ENCODE data around the gene BSDC1. TPM values are rescaled to one million over a fixed set of nuclear protein-coding genes. Genes with fewer than 3 reads are reported as not detected.

Gene BSDC1
- total and polyA plus RNA-seq, 10 of the 15 experiments (the other 5 are each of a cell fraction or from before 2014, with no cell fraction given) = 3.0 to 39.7 (median 22.8) TPM

DNA sequence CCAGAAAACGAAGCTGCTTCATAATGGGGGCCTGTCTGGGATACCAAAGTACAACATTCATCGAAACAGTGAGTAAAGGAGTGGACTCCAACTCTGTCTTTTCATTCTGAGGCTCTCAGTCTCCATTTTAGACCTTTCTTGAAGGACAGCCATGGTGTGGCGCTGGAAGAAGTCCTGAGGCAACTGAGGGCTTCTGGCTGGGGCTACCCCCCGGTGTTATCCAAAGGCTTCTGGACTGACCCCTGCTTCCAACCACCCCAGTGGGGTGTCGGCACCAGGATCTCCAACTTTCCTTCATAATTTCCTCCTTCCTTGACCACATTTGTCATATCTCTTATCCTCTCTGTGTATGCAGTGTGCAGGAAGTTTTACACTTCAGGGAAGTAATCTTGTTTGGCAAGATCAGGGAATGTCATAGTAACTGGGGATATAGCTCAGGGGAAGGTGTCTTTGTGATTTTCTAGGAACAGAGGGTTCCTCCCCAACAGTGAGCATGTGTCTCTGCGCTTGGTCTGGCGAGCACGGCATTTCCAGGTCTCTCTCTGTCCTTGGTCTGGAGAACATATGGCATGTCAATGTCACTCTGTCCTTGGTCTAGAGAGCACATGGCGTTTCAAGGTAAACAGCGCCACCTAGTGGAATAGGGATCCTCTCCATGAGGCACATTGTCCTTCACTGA lies 19.4 kb upstream of the BSDC1 start (continued):
- TF ChIP-seq, protein P1, sequence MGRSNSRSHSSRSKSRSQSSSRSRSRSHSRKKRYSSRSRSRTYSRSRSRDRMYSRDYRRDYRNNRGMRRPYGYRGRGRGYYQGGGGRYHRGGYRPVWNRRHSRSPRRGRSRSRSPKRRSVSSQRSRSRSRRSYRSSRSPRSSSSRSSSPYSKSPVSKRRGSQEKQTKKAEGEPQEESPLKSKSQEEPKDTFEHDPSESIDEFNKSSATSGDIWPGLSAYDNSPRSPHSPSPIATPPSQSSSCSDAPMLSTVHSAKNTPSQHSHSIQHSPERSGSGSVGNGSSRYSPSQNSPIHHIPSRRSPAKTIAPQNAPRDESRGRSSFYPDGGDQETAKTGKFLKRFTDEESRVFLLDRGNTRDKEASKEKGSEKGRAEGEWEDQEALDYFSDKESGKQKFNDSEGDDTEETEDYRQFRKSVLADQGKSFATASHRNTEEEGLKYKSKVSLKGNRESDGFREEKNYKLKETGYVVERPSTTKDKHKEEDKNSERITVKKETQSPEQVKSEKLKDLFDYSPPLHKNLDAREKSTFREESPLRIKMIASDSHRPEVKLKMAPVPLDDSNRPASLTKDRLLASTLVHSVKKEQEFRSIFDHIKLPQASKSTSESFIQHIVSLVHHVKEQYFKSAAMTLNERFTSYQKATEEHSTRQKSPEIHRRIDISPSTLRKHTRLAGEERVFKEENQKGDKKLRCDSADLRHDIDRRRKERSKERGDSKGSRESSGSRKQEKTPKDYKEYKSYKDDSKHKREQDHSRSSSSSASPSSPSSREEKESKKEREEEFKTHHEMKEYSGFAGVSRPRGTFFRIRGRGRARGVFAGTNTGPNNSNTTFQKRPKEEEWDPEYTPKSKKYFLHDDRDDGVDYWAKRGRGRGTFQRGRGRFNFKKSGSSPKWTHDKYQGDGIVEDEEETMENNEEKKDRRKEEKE (IDR thresholded peaks at IDR 0.05) = no peak
- TF ChIP-seq, protein P2, sequence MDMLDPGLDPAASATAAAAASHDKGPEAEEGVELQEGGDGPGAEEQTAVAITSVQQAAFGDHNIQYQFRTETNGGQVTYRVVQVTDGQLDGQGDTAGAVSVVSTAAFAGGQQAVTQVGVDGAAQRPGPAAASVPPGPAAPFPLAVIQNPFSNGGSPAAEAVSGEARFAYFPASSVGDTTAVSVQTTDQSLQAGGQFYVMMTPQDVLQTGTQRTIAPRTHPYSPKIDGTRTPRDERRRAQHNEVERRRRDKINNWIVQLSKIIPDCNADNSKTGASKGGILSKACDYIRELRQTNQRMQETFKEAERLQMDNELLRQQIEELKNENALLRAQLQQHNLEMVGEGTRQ (IDR thresholded peaks at IDR 0.05; ENCODE audit: borderline replicate concordance, low read depth, low read length) = no peak
- no peak for TF ChIP-seq ETV6 (conservative IDR thresholded peaks at IDR 0.05 in 1 of 2, IDR thresholded peaks at IDR 0.05 in 1 of 2; ENCODE audit: borderline replicate concordance in 1 of 2, low read depth in 1 of 2)
- TF ChIP-seq, protein P3, sequence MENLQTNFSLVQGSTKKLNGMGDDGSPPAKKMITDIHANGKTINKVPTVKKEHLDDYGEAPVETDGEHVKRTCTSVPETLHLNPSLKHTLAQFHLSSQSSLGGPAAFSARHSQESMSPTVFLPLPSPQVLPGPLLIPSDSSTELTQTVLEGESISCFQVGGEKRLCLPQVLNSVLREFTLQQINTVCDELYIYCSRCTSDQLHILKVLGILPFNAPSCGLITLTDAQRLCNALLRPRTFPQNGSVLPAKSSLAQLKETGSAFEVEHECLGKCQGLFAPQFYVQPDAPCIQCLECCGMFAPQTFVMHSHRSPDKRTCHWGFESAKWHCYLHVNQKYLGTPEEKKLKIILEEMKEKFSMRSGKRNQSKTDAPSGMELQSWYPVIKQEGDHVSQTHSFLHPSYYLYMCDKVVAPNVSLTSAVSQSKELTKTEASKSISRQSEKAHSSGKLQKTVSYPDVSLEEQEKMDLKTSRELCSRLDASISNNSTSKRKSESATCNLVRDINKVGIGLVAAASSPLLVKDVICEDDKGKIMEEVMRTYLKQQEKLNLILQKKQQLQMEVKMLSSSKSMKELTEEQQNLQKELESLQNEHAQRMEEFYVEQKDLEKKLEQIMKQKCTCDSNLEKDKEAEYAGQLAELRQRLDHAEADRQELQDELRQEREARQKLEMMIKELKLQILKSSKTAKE (IDR thresholded peaks at IDR 0.05; ENCODE audit: low read depth, poor library complexity, severe bottlenecking) = no peak
- TF ChIP-seq RBBP5 (conservative IDR thresholded peaks at IDR 0.05) = no peak
- no peak for TF ChIP-seq ZNF274 (IDR thresholded peaks at IDR 0.05; ENCODE audit: insufficient read depth, insufficient read length)
- TF ChIP-seq EP300 (IDR thresholded peaks at IDR 0.05; ENCODE audit: borderline replicate concordance in 1 of 2, control insufficient read depth in 1 of 2, low read depth in 2 of 2, low read length in 2 of 2) = no peak
- TF ChIP-seq, protein P4, sequence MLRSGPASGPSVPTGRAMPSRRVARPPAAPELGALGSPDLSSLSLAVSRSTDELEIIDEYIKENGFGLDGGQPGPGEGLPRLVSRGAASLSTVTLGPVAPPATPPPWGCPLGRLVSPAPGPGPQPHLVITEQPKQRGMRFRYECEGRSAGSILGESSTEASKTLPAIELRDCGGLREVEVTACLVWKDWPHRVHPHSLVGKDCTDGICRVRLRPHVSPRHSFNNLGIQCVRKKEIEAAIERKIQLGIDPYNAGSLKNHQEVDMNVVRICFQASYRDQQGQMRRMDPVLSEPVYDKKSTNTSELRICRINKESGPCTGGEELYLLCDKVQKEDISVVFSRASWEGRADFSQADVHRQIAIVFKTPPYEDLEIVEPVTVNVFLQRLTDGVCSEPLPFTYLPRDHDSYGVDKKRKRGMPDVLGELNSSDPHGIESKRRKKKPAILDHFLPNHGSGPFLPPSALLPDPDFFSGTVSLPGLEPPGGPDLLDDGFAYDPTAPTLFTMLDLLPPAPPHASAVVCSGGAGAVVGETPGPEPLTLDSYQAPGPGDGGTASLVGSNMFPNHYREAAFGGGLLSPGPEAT (IDR thresholded peaks at IDR 0.05; ENCODE audit: low read depth) = no peak
- TF ChIP-seq ESRRA (IDR thresholded peaks at IDR 0.05; ENCODE audit: low read length) = peak; percentile 99
- no peak for TF ChIP-seq TARDBP (IDR thresholded peaks at IDR 0.05; ENCODE audit: borderline replicate concordance)
- no peak for TF ChIP-seq ATF7 (IDR thresholded peaks at IDR 0.05; ENCODE audit: low read depth)
- no peak for TF ChIP-seq IKZF1 (conservative IDR thresholded peaks at IDR 0.05)
- no peak for TF ChIP-seq ASH2L (IDR thresholded peaks at IDR 0.05; ENCODE audit: borderline replicate concordance, low read depth)
- 0 out of 2 replicates have a peak, but pooled peaks have one; percentile 32 for TF ChIP-seq RB1 (IDR thresholded peaks at IDR 0.05; ENCODE audit: borderline replicate concordance)
- TF ChIP-seq, protein P5, sequence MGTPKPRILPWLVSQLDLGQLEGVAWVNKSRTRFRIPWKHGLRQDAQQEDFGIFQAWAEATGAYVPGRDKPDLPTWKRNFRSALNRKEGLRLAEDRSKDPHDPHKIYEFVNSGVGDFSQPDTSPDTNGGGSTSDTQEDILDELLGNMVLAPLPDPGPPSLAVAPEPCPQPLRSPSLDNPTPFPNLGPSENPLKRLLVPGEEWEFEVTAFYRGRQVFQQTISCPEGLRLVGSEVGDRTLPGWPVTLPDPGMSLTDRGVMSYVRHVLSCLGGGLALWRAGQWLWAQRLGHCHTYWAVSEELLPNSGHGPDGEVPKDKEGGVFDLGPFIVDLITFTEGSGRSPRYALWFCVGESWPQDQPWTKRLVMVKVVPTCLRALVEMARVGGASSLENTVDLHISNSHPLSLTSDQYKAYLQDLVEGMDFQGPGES (IDR thresholded peaks at IDR 0.05) = no peak
- TF ChIP-seq EED (IDR thresholded peaks at IDR 0.05; ENCODE audit: low read depth) = no peak

Measured in GM12878 (cell line).